NT2/D1 (cell line): ENCODE results near the gene VAV1.

Source experiments
- SUZ12 ChIP-seq: IDR thresholded peaks from 2 replicates; pipeline ENCODE4 v1.6.1; 2011; ENCODE audit not compliant: insufficient read length, insufficient read depth; ENCODE audit errors: extremely low read depth
- YY1 ChIP-seq: IDR thresholded peaks from 2 replicates; pipeline ENCODE4 v1.6.1; 2011; ENCODE audit not compliant: insufficient read length, insufficient read depth
- ZNF274 ChIP-seq: IDR thresholded peaks from 2 replicates; pipeline ENCODE4 v1.6.1; 2011; ENCODE audit warnings: mild to moderate bottlenecking, low read depth, low read length

DNA sequence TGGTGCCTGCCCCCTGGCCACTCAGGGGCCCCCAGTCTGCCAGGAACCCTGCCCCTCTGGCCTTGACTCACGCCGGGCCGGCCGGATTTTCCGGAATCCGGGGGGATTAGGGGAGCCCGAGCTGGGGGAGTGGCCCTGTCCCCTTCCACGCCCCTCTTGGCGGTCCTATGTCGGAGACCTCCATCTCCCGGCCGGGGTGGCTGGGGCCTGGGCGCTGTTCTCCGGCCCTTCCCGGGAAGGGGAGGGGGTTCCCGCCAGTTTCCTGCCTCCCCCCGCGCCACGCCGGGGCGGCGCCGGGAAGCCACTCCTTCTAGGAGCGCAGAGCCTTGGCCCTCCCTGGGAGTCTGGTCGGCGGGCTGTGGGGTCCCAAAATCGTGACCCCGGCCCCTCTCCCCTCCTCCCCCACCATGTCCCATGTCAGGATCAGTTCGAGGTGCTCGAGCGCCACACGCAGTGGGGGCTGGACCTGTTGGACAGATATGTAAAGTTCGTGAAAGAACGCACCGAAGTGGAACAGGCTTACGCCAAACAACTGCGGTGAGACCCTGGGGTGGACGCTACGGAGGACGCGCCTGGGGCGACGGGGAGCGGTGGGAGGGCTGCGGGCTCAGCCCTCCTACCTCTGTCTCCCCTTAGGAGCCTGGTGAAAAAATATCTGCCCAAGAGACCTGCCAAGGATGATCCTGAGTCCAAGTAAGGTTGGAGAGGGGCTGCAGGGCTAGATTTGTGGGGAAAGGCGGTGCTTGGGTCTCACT lies 31.7 kb upstream of the VAV1 start:
- no peak for TF ChIP-seq YY1
- no peak for TF ChIP-seq SUZ12
- no peak for TF ChIP-seq ZNF274
